Naive thymus-derived CD8-positive, alpha-beta T cell (primary cell): Measurements from ENCODE around the gene NUDT6. TPM values are rescaled to one million over a fixed set of nuclear protein-coding genes. Genes with fewer than 3 reads are reported as not detected.

Experiments
- ATAC-seq, 2 donors: fragments of 150-1000 bp; cut with Tn5 transposase in 1 of 2; sonication (Bioruptor Pico), chemical (Tn5 transposase) in 1 of 2; 1 replicate in 1 of 2; 2 replicates in 1 of 2; pipeline ENCODE4 v1.10.0; 2021; ENCODE audit warnings: mild to moderate bottlenecking in 2 of 2, moderate library complexity in 2 of 2
- POLR2A ChIA-PET: fragments of 350-600 bp; sonication (Branson Sonifier 250); formaldehyde crosslinking; loops from one replicate; lab custom pipeline; 2021; ENCODE audit warnings: antibody characterized with exemption; lab: Charles Lee
- DNase-seq, 10 donors: peaks; one replicate each; pipeline versions ENCODE4 v3.0.0 to v3.0.0-alpha.2; 2020 to 2022
- H3K27ac Mint-ChIP-seq, 10 donors: one replicate each; pipeline ENCODE4 v1.8.0; 2020 to 2022; ENCODE audit warnings: mild to moderate bottlenecking in 10 of 10, mixed read lengths in 10 of 10, moderate library complexity in 4 of 10, inconsistent platforms in 1 of 10
- H3K27me3 Mint-ChIP-seq, 5 donors: one replicate each; pipeline ENCODE4 v1.8.0; 2021 to 2022; ENCODE audit warnings: mixed read lengths in 5 of 5
- H3K36me3 Mint-ChIP-seq, 3 donors: one replicate each; pipeline ENCODE4 v1.8.0; 2020 to 2022; ENCODE audit warnings: mixed read lengths in 3 of 3, mild to moderate bottlenecking in 2 of 3, inconsistent platforms in 1 of 3
- H3K4me1 Mint-ChIP-seq, 4 donors: one replicate each; pipeline ENCODE4 v1.8.0; 2021 to 2022; ENCODE audit warnings: mixed read lengths in 4 of 4
- H3K4me3 Mint-ChIP-seq, 10 donors: one replicate each; pipeline ENCODE4 v1.8.0; 2020 to 2022; ENCODE audit warnings: mild to moderate bottlenecking in 10 of 10, mixed read lengths in 10 of 10, moderate library complexity in 6 of 10, inconsistent platforms in 1 of 10
- H3K9me3 Mint-ChIP-seq, 9 donors: one replicate each; pipeline ENCODE4 v1.8.0; 2020 to 2022; ENCODE audit warnings: mixed read lengths in 9 of 9, mild to moderate bottlenecking in 3 of 9, inconsistent platforms in 1 of 9, moderate library complexity in 1 of 9
- polyA plus RNA-seq, 3 donors: library from polyadenylated mRNA; unstranded; fragments of 300-500 nt; fragmentation: Illumina TruSeq; gene quantifications; one replicate each; pipeline ENCODE4 v1.2.3, GENCODE V29; 2021
- total RNA-seq, 8 experiments: library from RNA in 2 of 8; stranded (reverse) in 2 of 8; gene quantifications; one replicate each; pipeline ENCODE4 v1.2.3 and lab custom pipeline; 2021 to 2026

The NUDT6 gene
- total and polyA plus RNA-seq, 5 experiments from 2014 or later: 2.5 to 3.1 (median 3.1) TPM

- Mint-ChIP-seq H3K27me3 (no peaks in the 10 kb centered on the region), H3K4me3 (no peak overlapping the region), H3K36me3 (peaks cover 0 to 6% (median 0%) of the 10 kb centered on the region in 3 donors), H3K27ac (no peak overlapping the region), H3K4me1 (no peaks in the 10 kb centered on the region), H3K9me3 (no peaks in the 10 kb centered on the region)
- DNase-seq (no peak), ATAC-seq (no peak)
- POLR2A ChIA-PET: no interaction called here
Observed at GRCh38 chr4:122912810-122913575, 9.4 kb downstream of the NUDT6 start.

- peaks cover 0 to 6% (median 0%) of the 10 kb centered on the region in 3 donors for H3K36me3 Mint-ChIP-seq
- no peaks in the 10 kb centered on the region for H3K9me3 Mint-ChIP-seq
- DNase-seq (no peak), ATAC-seq (no peak)
- H3K27me3 Mint-ChIP-seq: no peaks in the 10 kb centered on the region
- no peak overlapping the region for H3K27ac Mint-ChIP-seq
- no peaks in the 10 kb centered on the region for H3K4me1 Mint-ChIP-seq
- POLR2A ChIA-PET: no interaction called here
- H3K4me3 Mint-ChIP-seq: no peak overlapping the region
Observed at GRCh38 chr4:122911588-122911987, 10.8 kb downstream of the NUDT6 start.

GRCh38 chr4:122909683-122910082, 12.7 kb downstream of the NUDT6 start:
- no peaks in the 10 kb centered on the region for H3K4me1 Mint-ChIP-seq
- POLR2A ChIA-PET: no interaction called here
- H3K9me3 Mint-ChIP-seq: no peaks in the 10 kb centered on the region
- no peak for ATAC-seq
- no peak overlapping the region for H3K4me3 Mint-ChIP-seq
- peaks cover 0 to 10% (median 3%) of the 10 kb centered on the region in 3 donors for H3K36me3 Mint-ChIP-seq
- no peak overlapping the region for H3K27ac Mint-ChIP-seq
- no peaks in the 10 kb centered on the region for H3K27me3 Mint-ChIP-seq
- no peak for DNase-seq

- no peak for ATAC-seq
- H3K4me1 Mint-ChIP-seq: no peaks in the 10 kb centered on the region
- no peak overlapping the region for H3K27ac Mint-ChIP-seq
- H3K27me3 Mint-ChIP-seq: no peaks in the 10 kb centered on the region
- POLR2A ChIA-PET: no interaction called here
- H3K4me3 Mint-ChIP-seq: no peak overlapping the region
- no peak for DNase-seq
- peaks cover 0 to 10% (median 3%) of the 10 kb centered on the region in 3 donors for H3K36me3 Mint-ChIP-seq
- no peaks in the 10 kb centered on the region for H3K9me3 Mint-ChIP-seq
Observed at GRCh38 chr4:122908223-122908622, 14.2 kb downstream of the NUDT6 start.

DNA sequence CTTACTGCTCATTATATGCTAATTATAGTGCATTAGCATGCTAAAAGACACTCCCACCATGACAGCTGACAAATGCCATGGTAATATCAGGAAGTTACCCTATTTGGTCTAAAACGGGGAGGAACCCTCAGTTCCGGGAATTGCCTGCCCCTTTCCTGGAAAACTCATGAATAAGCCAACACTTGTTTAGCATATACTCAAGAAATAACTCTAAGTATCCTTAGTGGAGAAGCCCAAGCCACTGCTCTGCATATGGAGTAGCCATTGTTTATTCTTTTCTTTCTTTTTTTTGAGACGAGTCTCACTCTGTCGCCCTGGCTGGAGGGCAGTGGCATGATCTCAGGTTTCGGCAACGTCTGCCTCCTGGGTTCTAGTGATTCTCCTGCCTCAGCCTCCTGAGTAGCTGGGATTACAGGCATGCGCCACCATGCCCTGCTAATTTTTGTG, 15.5 kb downstream of the NUDT6 start:
- POLR2A ChIA-PET: no interaction called here
- no peaks in the 10 kb centered on the region for H3K9me3 Mint-ChIP-seq
- H3K4me3 Mint-ChIP-seq: no peak overlapping the region
- DNase-seq: no peak
- H3K4me1 Mint-ChIP-seq: no peaks in the 10 kb centered on the region
- H3K36me3 Mint-ChIP-seq: peaks cover 2 to 10% (median 3%) of the 10 kb centered on the region in 3 donors
- no peak overlapping the region for H3K27ac Mint-ChIP-seq
- no peaks in the 10 kb centered on the region for H3K27me3 Mint-ChIP-seq
- ATAC-seq: no peak

GRCh38 chr4:122903766-122904288, 18.6 kb downstream of the NUDT6 start:
- Mint-ChIP-seq H3K36me3 (peaks cover 2 to 9% (median 3%) of the 10 kb centered on the region in 3 donors), H3K4me3 (no peak overlapping the region), H3K4me1 (no peaks in the 10 kb centered on the region), H3K9me3 (no peaks in the 10 kb centered on the region), H3K27me3 (no peaks in the 10 kb centered on the region), H3K27ac (peak overlapping the region in 1 of 10 donors; percentile 15)
- DNase-seq (no peak), ATAC-seq (no peak)
- POLR2A ChIA-PET: no interaction called here

DNA sequence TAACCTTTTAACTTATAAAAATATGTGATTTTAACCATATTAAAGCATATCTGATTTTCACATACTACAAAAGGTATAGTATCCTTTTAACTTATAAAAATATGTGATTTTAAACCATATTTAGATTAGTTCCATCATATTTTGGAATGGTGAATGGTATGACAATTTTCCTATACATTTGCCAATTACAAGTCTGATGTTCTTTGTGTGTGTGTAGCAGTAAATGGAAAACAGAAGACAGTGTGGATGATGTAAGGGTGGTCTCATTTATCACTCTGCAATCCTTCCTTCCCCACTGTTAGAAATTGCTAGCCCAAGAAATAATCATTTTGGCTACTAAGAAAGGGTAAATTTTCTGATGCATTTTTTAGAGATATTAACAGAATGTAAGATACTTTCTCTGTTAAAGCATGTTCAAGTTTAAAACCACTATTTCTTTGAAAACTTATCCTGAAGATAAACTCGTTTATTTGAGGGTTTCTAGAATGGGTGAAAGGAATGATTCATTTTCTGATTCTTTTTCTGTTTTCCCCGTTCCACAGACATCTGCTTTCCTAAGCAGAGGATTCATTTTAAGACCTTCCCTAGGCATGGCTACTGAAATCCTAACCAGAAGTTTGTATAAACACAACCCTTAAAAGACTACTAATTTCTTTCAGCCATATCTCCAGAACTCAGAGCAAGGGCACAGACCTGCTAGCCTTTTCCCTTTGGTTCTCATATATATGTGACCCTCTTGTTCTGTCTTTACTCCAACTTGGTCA, 21.0 kb downstream of the NUDT6 start:
- Mint-ChIP-seq H3K27me3 (no peaks in the 10 kb centered on the region), H3K36me3 (peaks cover 3 to 9% (median 4%) of the 10 kb centered on the region in 3 donors), H3K9me3 (no peaks in the 10 kb centered on the region), H3K27ac (no peak overlapping the region), H3K4me1 (no peaks in the 10 kb centered on the region), H3K4me3 (no peak overlapping the region)
- POLR2A ChIA-PET: no interaction called here
- ATAC-seq (no peak), DNase-seq (no peak)

GRCh38 chr4:122900314-122900713, 22.1 kb downstream of the NUDT6 start:
- no peak for ATAC-seq
- H3K4me1 Mint-ChIP-seq: no peaks in the 10 kb centered on the region
- DNase-seq: no peak
- H3K27ac Mint-ChIP-seq: no peak overlapping the region
- no peak overlapping the region for H3K4me3 Mint-ChIP-seq
- peaks cover 1 to 6% (median 6%) of the 10 kb centered on the region in 3 donors for H3K36me3 Mint-ChIP-seq
- POLR2A ChIA-PET: no interaction called here
- H3K27me3 Mint-ChIP-seq: no peaks in the 10 kb centered on the region
- no peaks in the 10 kb centered on the region for H3K9me3 Mint-ChIP-seq

GRCh38 chr4:122899682-122900081, 22.7 kb downstream of the NUDT6 start:
- no peak overlapping the region for H3K27ac Mint-ChIP-seq
- ATAC-seq (no peak), DNase-seq (no peak)
- H3K4me3 Mint-ChIP-seq: no peak overlapping the region
- no peaks in the 10 kb centered on the region for H3K4me1 Mint-ChIP-seq
- no peaks in the 10 kb centered on the region for H3K27me3 Mint-ChIP-seq
- POLR2A ChIA-PET: no interaction called here
- peaks cover 0 to 6% (median 5%) of the 10 kb centered on the region in 3 donors for H3K36me3 Mint-ChIP-seq
- H3K9me3 Mint-ChIP-seq: no peaks in the 10 kb centered on the region

- Mint-ChIP-seq H3K36me3 (peaks cover 0 to 9% (median 5%) of the 10 kb centered on the region in 3 donors), H3K9me3 (no peaks in the 10 kb centered on the region), H3K4me1 (no peaks in the 10 kb centered on the region), H3K27me3 (no peaks in the 10 kb centered on the region), H3K4me3 (no peak overlapping the region), H3K27ac (no peak overlapping the region)
- no peak for ATAC-seq
- no peak for DNase-seq
- POLR2A ChIA-PET: no interaction called here
Observed at GRCh38 chr4:122898370-122899150, 23.8 kb downstream of the NUDT6 start.

GRCh38 chr4:122896270-122896669, 26.1 kb downstream of the NUDT6 start:
- no peaks in the 10 kb centered on the region for H3K27me3 Mint-ChIP-seq
- H3K9me3 Mint-ChIP-seq: no peaks in the 10 kb centered on the region
- no peak overlapping the region for H3K27ac Mint-ChIP-seq
- no peaks in the 10 kb centered on the region for H3K4me1 Mint-ChIP-seq
- H3K4me3 Mint-ChIP-seq: no peak overlapping the region
- H3K36me3 Mint-ChIP-seq: peaks cover 0 to 13% (median 11%) of the 10 kb centered on the region in 3 donors
- no peak for ATAC-seq
- POLR2A ChIA-PET: interaction anchor here (0.6 kb wide), 1 partner anchor 252 kb away, joined by 6 read pairs; no protein-coding TSS in a partner anchor
- no peak for DNase-seq

- H3K36me3 Mint-ChIP-seq: peaks cover 0 to 11% (median 10%) of the 10 kb centered on the region in 3 donors
- POLR2A ChIA-PET: interaction anchor here (0.6 kb wide), 1 partner anchor 253 kb away, joined by 6 read pairs; no protein-coding TSS in a partner anchor
- no peaks in the 10 kb centered on the region for H3K27me3 Mint-ChIP-seq
- H3K9me3 Mint-ChIP-seq: no peaks in the 10 kb centered on the region
- ATAC-seq: no peak
- no peak for DNase-seq
- no peak overlapping the region for H3K4me3 Mint-ChIP-seq
- H3K4me1 Mint-ChIP-seq: no peaks in the 10 kb centered on the region
- no peak overlapping the region for H3K27ac Mint-ChIP-seq
Observed at GRCh38 chr4:122895336-122895995, 26.9 kb downstream of the NUDT6 start.
